K562 (cell line): ENCODE results near the gene SCN2B. TPM values are rescaled to one million over a fixed set of nuclear protein-coding genes. Genes with fewer than 3 reads are reported as not detected.

Source experiments
- ATAC-seq: fragments of 200-7000 bp; cut with Tn5 transposase; 3 replicates; pipeline ENCODE4 v1.9.1; 2020; ENCODE audit warnings: moderate library complexity
- BruUV-seq: library from RNA; stranded (reverse); fragments of 400-500 nt; replicated peaks from 2 replicates; lab custom pipeline; 2021; lab: Mats Ljungman, UMichigan
- CTCF ChIA-PET: fragments of 300-600 bp; formaldehyde crosslinking; extraction: SDS; loops from one replicate; lab custom pipeline; 2021; ENCODE audit warnings: low intra/inter-chr PET ratio; lab: Yijun Ruan, JAX
- POLR2A ChIA-PET: fragments of 300-600, 350-650 bp; sonication (Branson Sonifier 250); formaldehyde crosslinking; extraction: SDS; loops from one replicate; lab custom pipeline; 2021; ENCODE audit warnings: antibody characterized with exemption, inconsistent platforms; lab: Yijun Ruan, JAX
- DNase-seq, 4 experiments: peaks; one replicate each; pipeline versions ENCODE4 v3.0.0 to v3.0.0-alpha.2; 2011 to 2018; ENCODE audit warnings: low spot score in 3 of 4, mixed read lengths in 3 of 4; ENCODE audit errors: extremely low read depth in 1 of 4
- FAIRE-seq: peaks from 2 replicates; lab custom pipeline; 2011; peaks lifted over from hg19 to GRCh38; lab: Jason Lieb, UNC
- H2AFZ ChIP-seq: 2 replicates; pipeline ENCODE4 v1.6.0; 2011; ENCODE audit warnings: low read depth, low read length, control low read depth, inconsistent platforms
- H3K27ac ChIP-seq: fragments of 200-600 bp; 3 replicates; pipeline ENCODE4 v1.8.0; 2011; ENCODE audit warnings: low read depth, mild to moderate bottlenecking, control low read depth, inconsistent platforms, low read length, moderate library complexity, mixed read lengths; ENCODE audit errors: extremely low read depth
- H3K27me3 ChIP-seq, 2 experiments: fragments of 300-600 bp in 1 of 2; 2 replicates in 1 of 2; 3 replicates in 1 of 2; pipeline versions ENCODE4 v1.6.0 to v1.8.0; 2011; ENCODE audit warnings: inconsistent platforms in 2 of 2, low read length in 2 of 2, mild to moderate bottlenecking in 1 of 2, mixed read lengths in 1 of 2, moderate library complexity in 1 of 2; ENCODE audit not compliant: control insufficient read depth in 2 of 2, insufficient read depth in 2 of 2
- H3K36me3 ChIP-seq: fragments of 300-600 bp; 3 replicates; pipeline ENCODE4 v1.8.0; 2011; ENCODE audit warnings: mild to moderate bottlenecking, low read length, inconsistent platforms; ENCODE audit not compliant: control insufficient read depth, insufficient read depth
- H3K4me1 ChIP-seq, 2 experiments: fragments of 200-600 bp in 1 of 2; replicated peaks in 1 of 2; 2 replicates in 1 of 2; 3 replicates in 1 of 2; pipeline versions ENCODE4 v1.5.1 to v1.8.0; 2011; ENCODE audit warnings: inconsistent platforms in 2 of 2, low read length in 2 of 2, mild to moderate bottlenecking in 1 of 2, mixed read lengths in 1 of 2, moderate library complexity in 1 of 2; ENCODE audit not compliant: control insufficient read depth in 2 of 2, insufficient read depth in 2 of 2
- H3K4me2 ChIP-seq: 2 replicates; pipeline ENCODE4 v1.6.1; 2011; ENCODE audit warnings: low read length, control low read depth, inconsistent platforms, mixed read lengths; ENCODE audit not compliant: insufficient read depth
- H3K4me3 ChIP-seq: fragments of 200-600 bp; sonication (generic), shearing (Covaris generic); 2 replicates; pipeline ENCODE4 v1.5.1; 2016; ENCODE audit warnings: control low read depth, inconsistent platforms
- H3K79me2 ChIP-seq: fragments of 200-600 bp; 3 replicates; pipeline ENCODE4 v1.8.0; 2011; ENCODE audit warnings: low read length, inconsistent platforms; ENCODE audit not compliant: control insufficient read depth, insufficient read depth
- H3K9ac ChIP-seq, 2 experiments: 2 replicates each; pipeline versions ENCODE4 v1.6.0 to v1.6.1; 2011; ENCODE audit warnings: low read depth in 2 of 2, low read length in 2 of 2, control low read depth in 1 of 2, inconsistent platforms in 1 of 2, mild to moderate bottlenecking in 1 of 2, mixed read lengths in 1 of 2; ENCODE audit not compliant: insufficient read depth in 1 of 2
- H3K9me1 ChIP-seq: one replicate; pipeline ENCODE4 v1.6.0; 2011; ENCODE audit warnings: inconsistent platforms, mild to moderate bottlenecking, low read length, moderate library complexity; ENCODE audit not compliant: control insufficient read depth, insufficient read depth
- H3K9me3 ChIP-seq: replicated peaks from 2 replicates; pipeline ENCODE4 v1.5.1; 2011; ENCODE audit warnings: low read depth, low read length, inconsistent platforms; ENCODE audit not compliant: control insufficient read depth, insufficient read depth
- H4K20me1 ChIP-seq: replicated peaks from 2 replicates; pipeline ENCODE4 v1.6.1; 2011; ENCODE audit warnings: low read length, inconsistent platforms, mixed read lengths; ENCODE audit not compliant: control insufficient read depth, insufficient read depth
- CBX2 ChIP-seq: fragments of 200-600 bp; sonication (generic); IDR thresholded peaks from one replicate; pipeline ENCODE4 v1.6.1; 2012; ENCODE audit warnings: mild to moderate bottlenecking, low read length, inconsistent platforms; ENCODE audit not compliant: insufficient read depth, poor library complexity, severe bottlenecking
- ESRRB ChIP-seq: fragments of 250-450 bp; sonication (Bioruptor Pico); IDR thresholded peaks from 2 replicates; pipeline ENCODE4 v1.5.0; 2020; ENCODE audit warnings: mild to moderate bottlenecking, moderate library complexity, borderline replicate concordance
- ETV5 ChIP-seq: sonication (generic); formaldehyde crosslinking; IDR thresholded peaks from 2 replicates; pipeline ENCODE4 v1.4.0; 2020; ENCODE audit warnings: low read depth, mild to moderate bottlenecking, missing genetic modification reagents
- FOXM1 ChIP-seq, 2 experiments: fragments of 450-650 bp in 1 of 2; sonication (generic) in 1 of 2; formaldehyde crosslinking in 1 of 2; IDR thresholded peaks; 2 replicates each; pipeline versions ENCODE4 v1.6.1 to v1.9.0; 2017 to 2022; ENCODE audit warnings: low read depth in 2 of 2, mild to moderate bottlenecking in 2 of 2, missing genetic modification reagents in 1 of 2, moderate library complexity in 1 of 2
- HEY1 ChIP-seq: fragments of 250-450 bp; sonication (Bioruptor Pico); IDR thresholded peaks from 2 replicates; pipeline ENCODE4 v1.5.0; 2020; ENCODE audit warnings: mild to moderate bottlenecking, moderate library complexity, borderline replicate concordance
- HMGN3 ChIP-seq: IDR thresholded peaks from 2 replicates; pipeline ENCODE4 v1.6.1; 2011; ENCODE audit warnings: borderline replicate concordance, low read depth, mild to moderate bottlenecking, mixed read lengths, low read length; ENCODE audit not compliant: insufficient read length; ENCODE audit errors: extremely low read depth
- SIX5 ChIP-seq, 2 experiments: IDR thresholded peaks; 2 replicates each; pipeline ENCODE4 v1.6.1; 2011; ENCODE audit warnings: low read length in 2 of 2, borderline replicate concordance in 1 of 2, low read depth in 1 of 2, mild to moderate bottlenecking in 1 of 2, moderate library complexity in 1 of 2; ENCODE audit not compliant: insufficient read depth in 1 of 2
- TARDBP ChIP-seq: fragments of 450-650 bp; IDR thresholded peaks from 2 replicates; pipeline ENCODE4 v1.6.1; 2016
- ZNF239 ChIP-seq: fragments of 250-450 bp; sonication (Bioruptor Pico); IDR thresholded peaks from 2 replicates; pipeline ENCODE4 v1.4.0; 2020; ENCODE audit warnings: mild to moderate bottlenecking
- ZNF263 ChIP-seq: sonication (generic); formaldehyde crosslinking; IDR thresholded peaks from 2 replicates; pipeline ENCODE4 v1.8.0; 2022; ENCODE audit warnings: mild to moderate bottlenecking, missing genetic modification reagents, borderline replicate concordance
- ZNF277 ChIP-seq: fragments of 250-450 bp; sonication (Bioruptor Pico); IDR thresholded peaks from 2 replicates; pipeline ENCODE4 v1.8.0; 2022; ENCODE audit warnings: inconsistent platforms, mild to moderate bottlenecking, moderate library complexity, borderline replicate concordance
- ZNF778 ChIP-seq: fragments of 450-650 bp; formaldehyde crosslinking; IDR thresholded peaks from 2 replicates; pipeline ENCODE4 v1.4.0; 2020; ENCODE audit warnings: mild to moderate bottlenecking, moderate library complexity
- WGBS: fragments of 100-300 bp; shearing (Covaris generic); methylation state at CpG from one replicate; pipeline ENCODE4 v1.1.6; 2016; ENCODE audit warnings: low coverage, mixed read lengths; ENCODE audit not compliant: insufficient coverage; ENCODE audit errors: missing lambda C conversion rate; 5-methylcytosine and 5-hydroxymethylcytosine counted together
- in situ Hi-C: fragments of 300-500 bp; cut with MboI; formaldehyde crosslinking; loops from 4 replicates; pipeline ENCODE4 v1.15.0; 2018; ENCODE audit warnings: inconsistent platforms, mixed read lengths
- intact Hi-C: fragments of 100-400 bp; cut with micrococcal nuclease; formaldehyde crosslinking; loops from 2 replicates; pipeline ENCODE4 v1.14.2; 2022
- polyA plus RNA-seq, 8 experiments: library from polyadenylated mRNA; depleted of rRNA in 4 of 8; stranded (reverse) in 5 of 8; unstranded in 3 of 8; fragments of >200 nt; fragmentation: Nextera tagmentation in 2 of 8; fragmentation: Illumina TruSeq in 1 of 8; extraction: Ambion mirVana in 2 of 8; extraction: Trizol in 1 of 8; gene quantifications; 2 replicates each; pipeline versions ENCODE4 v1.2.1 to v1.2.3, GENCODE V29; 2011 to 2014; ENCODE audit warnings: inconsistent platforms in 1 of 8, missing spikeins in 1 of 8
- total RNA-seq, 7 experiments: library from RNA; depleted of rRNA in 6 of 7; stranded (reverse); fragments of >200 nt in 6 of 7; fragmentation: Illumina TruSeq in 2 of 7; extraction: Trizol in 2 of 7; gene quantifications; 2 replicates each; pipeline versions ENCODE4 v1.2.1 to v1.2.3, GENCODE V29; 2011 to 2021; ENCODE audit warnings: low replicate concordance in 1 of 7
- TF ChIP-seq, protein P1 (sequence below): sonication (generic); formaldehyde crosslinking; IDR thresholded peaks from 2 replicates; pipeline ENCODE4 v1.8.0; 2022; ENCODE audit warnings: mild to moderate bottlenecking, low read depth, missing genetic modification reagents
- TF ChIP-seq, protein P2 (sequence below), 3 experiments: IDR thresholded peaks in 2 of 3; conservative IDR thresholded peaks in 1 of 3; 2 replicates each; pipeline ENCODE4 v1.5.1; 2011 to 2012; ENCODE audit warnings: low read length in 3 of 3, mild to moderate bottlenecking in 3 of 3, control low read depth in 2 of 3, improper control_type of control experiment in 1 of 3, inconsistent platforms in 1 of 3, low read depth in 1 of 3, mixed read lengths in 1 of 3, moderate library complexity in 1 of 3; ENCODE audit not compliant: insufficient read depth in 2 of 3
- TF ChIP-seq, protein P3 (sequence below): fragments of 250-450 bp; sonication (Bioruptor Pico); IDR thresholded peaks from 2 replicates; pipeline ENCODE4 v1.8.0; 2021; ENCODE audit warnings: borderline replicate concordance, mild to moderate bottlenecking, moderate library complexity; ENCODE audit not compliant: poor library complexity, severe bottlenecking

The SCN2B gene
- total and polyA plus RNA-seq, 9 of the 15 experiments (the other 6 are each of a cell fraction or from before 2014, with no cell fraction given), result not detected

DNA sequence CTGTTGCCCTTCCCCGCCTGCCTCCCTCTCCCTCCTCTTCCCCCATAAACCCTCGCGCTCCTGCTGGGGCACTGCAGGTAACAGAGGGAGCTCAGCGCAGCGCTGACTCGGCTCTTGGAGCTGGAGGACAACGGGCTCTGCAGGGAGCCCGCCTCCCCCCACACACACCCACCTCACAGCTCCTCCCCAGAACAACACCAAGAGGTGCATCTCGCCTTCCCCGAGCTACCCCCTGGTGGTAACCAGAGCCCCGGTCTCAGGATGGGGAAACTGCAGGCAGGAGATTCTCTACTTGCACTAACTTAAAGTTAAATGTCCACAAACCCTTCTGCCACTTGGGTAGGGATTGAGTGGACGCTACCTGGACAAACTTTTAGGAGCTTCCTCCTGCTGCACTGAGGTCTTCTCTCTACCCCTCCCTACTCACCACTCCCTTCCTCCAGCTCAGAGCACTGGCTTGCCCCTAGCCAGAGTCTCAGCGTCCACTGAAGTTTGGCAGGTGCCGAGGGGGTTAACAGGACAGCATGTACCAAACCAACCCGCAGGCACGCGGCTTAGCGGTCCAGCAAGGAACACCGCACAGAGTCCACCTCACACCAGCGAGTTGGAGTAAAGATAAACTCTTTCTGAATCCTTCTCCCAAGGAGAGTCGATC lies 19.8 kb downstream of the SCN2B start:
- BruUV-seq, result no TSS peak
- FAIRE-seq, result no peak
- POLR2A ChIA-PET, result interaction anchor here (0.6 to 1.8 kb wide), 5 partner anchors 8 to 540 kb away, joined by 3 to 7 read pairs (median 4); no protein-coding TSS in a partner anchor
- no peaks in the 10 kb centered on the region for H3K9me1 ChIP-seq
- DNase-seq, result peak; percentile 19 to 53 (median 46)
- CTCF ChIA-PET, result no interaction called here
- intact Hi-C loops, result no loop called here
- H3K4me3 ChIP-seq, result no peak overlapping the region
- H3K9ac ChIP-seq, result no peak overlapping the region
- 1% methylated on average over 18 of the region's 21 CpGs for WGBS
- no peaks in the 10 kb centered on the region for H3K79me2 ChIP-seq
- no peaks in the 10 kb centered on the region for H3K9me3 ChIP-seq
- TF ChIP-seq HMGN3 (no peak), HEY1 (no peak), CBX2 (no peak), SIX5 (IDR thresholded peaks at IDR 0.05; ENCODE audit: borderline replicate concordance in 1 of 2, insufficient read depth in 1 of 2, low read depth in 1 of 2, low read length in 2 of 2) (no peak), ZNF239 (CRISPR knock-in tag) (no peak), ESRRB (no peak), ZNF778 (CRISPR knock-in tag) (no peak), ZNF263 (CRISPR knock-in tag) (peak; percentile 12; the same call in 1 of the 2 replicates), FOXM1 (IDR thresholded peaks at IDR 0.05; ENCODE audit: low read depth) (no peak), FOXM1 (CRISPR knock-in tag; IDR thresholded peaks at IDR 0.05; ENCODE audit: low read depth) (no peak), ZNF277 (CRISPR knock-in tag) (no peak), TARDBP (no peak), ETV5 (CRISPR knock-in tag) (no peak)
- TF ChIP-seq, protein P1, sequence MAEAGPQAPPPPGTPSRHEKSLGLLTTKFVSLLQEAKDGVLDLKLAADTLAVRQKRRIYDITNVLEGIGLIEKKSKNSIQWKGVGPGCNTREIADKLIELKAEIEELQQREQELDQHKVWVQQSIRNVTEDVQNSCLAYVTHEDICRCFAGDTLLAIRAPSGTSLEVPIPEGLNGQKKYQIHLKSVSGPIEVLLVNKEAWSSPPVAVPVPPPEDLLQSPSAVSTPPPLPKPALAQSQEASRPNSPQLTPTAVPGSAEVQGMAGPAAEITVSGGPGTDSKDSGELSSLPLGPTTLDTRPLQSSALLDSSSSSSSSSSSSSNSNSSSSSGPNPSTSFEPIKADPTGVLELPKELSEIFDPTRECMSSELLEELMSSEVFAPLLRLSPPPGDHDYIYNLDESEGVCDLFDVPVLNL (CRISPR knock-in tag), result no peak
- TF ChIP-seq, protein P2, sequence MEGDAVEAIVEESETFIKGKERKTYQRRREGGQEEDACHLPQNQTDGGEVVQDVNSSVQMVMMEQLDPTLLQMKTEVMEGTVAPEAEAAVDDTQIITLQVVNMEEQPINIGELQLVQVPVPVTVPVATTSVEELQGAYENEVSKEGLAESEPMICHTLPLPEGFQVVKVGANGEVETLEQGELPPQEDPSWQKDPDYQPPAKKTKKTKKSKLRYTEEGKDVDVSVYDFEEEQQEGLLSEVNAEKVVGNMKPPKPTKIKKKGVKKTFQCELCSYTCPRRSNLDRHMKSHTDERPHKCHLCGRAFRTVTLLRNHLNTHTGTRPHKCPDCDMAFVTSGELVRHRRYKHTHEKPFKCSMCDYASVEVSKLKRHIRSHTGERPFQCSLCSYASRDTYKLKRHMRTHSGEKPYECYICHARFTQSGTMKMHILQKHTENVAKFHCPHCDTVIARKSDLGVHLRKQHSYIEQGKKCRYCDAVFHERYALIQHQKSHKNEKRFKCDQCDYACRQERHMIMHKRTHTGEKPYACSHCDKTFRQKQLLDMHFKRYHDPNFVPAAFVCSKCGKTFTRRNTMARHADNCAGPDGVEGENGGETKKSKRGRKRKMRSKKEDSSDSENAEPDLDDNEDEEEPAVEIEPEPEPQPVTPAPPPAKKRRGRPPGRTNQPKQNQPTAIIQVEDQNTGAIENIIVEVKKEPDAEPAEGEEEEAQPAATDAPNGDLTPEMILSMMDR (IDR thresholded peaks at IDR 0.05 in 2 of 3, conservative IDR thresholded peaks at IDR 0.05 in 1 of 3; ENCODE audit: insufficient read depth in 2 of 3, low read depth in 1 of 3, low read length in 3 of 3), result 0 out of 6 replicates have a peak, but pooled peaks of 1 of the 3 experiments have one; percentile 3
- TF ChIP-seq, protein P3, sequence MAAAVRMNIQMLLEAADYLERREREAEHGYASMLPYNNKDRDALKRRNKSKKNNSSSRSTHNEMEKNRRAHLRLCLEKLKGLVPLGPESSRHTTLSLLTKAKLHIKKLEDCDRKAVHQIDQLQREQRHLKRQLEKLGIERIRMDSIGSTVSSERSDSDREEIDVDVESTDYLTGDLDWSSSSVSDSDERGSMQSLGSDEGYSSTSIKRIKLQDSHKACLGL (CRISPR knock-in tag), result no peak
- H3K27ac ChIP-seq, result no peak overlapping the region
- no peak overlapping the region for H2AFZ ChIP-seq
- ATAC-seq, result peak; percentile 61
- in situ Hi-C loops, result no loop called here
- H3K36me3 ChIP-seq, result no peaks in the 10 kb centered on the region
- H4K20me1 ChIP-seq, result 0 out of 2 replicates have a peak, but pooled peaks cover 4% of the 10 kb centered on the region
- H3K27me3 ChIP-seq, result peaks cover 50 to 96% of the 10 kb centered on the region in 2 experiments
- H3K4me2 ChIP-seq, result no peak overlapping the region
- H3K4me1 ChIP-seq, result peaks cover 0 to 16% of the 10 kb centered on the region in 2 experiments; a peak in 2 of 5 replicates
